Gastrocnemius medialis (tissue), 4 donors: ENCODE results near the gene RMND1.

ENCODE experiments used
- POLR2A ChIP-seq, 2 donors: fragments of 450-650 bp; IDR thresholded peaks; one replicate each; pipeline ENCODE4 v1.6.1; 2017; ENCODE audit warnings: antibody characterized with exemption in 2 of 2, mild to moderate bottlenecking in 2 of 2, moderate library complexity in 2 of 2
- TF ChIP-seq, protein P1 (sequence below), 5 experiments: fragments of 450-650 bp in 3 of 5; fragments of 200-600 bp in 2 of 5; sonication (generic) in 2 of 5; IDR thresholded peaks in 4 of 5; conservative IDR thresholded peaks in 1 of 5; 1 replicate in 4 of 5; 2 replicates in 1 of 5; pipeline ENCODE4 v1.5.1; 2016 to 2019; ENCODE audit warnings: antibody characterized with exemption in 5 of 5, mild to moderate bottlenecking in 3 of 5, moderate library complexity in 3 of 5

DNA sequence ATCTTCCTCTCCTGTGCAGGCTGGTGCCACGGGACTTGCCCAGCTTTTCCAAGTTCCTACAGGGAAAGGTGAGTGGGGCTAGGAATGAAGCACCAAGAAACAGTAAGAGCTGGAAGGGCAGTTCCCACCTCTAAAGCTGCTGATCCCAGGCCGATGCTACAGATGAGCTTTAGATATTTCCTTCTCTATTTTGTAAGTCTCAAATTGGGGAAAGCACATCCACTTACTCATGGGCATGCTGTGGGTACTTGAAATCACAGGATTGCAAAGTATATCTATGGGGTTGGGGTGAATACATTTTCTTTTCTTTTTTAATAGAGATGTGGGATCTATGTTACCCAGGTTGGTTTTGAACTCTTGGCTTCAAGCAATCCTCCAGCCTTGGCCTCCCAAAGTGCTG is 63.7 kb downstream of the RMND1 start:
- TF ChIP-seq, protein P1, sequence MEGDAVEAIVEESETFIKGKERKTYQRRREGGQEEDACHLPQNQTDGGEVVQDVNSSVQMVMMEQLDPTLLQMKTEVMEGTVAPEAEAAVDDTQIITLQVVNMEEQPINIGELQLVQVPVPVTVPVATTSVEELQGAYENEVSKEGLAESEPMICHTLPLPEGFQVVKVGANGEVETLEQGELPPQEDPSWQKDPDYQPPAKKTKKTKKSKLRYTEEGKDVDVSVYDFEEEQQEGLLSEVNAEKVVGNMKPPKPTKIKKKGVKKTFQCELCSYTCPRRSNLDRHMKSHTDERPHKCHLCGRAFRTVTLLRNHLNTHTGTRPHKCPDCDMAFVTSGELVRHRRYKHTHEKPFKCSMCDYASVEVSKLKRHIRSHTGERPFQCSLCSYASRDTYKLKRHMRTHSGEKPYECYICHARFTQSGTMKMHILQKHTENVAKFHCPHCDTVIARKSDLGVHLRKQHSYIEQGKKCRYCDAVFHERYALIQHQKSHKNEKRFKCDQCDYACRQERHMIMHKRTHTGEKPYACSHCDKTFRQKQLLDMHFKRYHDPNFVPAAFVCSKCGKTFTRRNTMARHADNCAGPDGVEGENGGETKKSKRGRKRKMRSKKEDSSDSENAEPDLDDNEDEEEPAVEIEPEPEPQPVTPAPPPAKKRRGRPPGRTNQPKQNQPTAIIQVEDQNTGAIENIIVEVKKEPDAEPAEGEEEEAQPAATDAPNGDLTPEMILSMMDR (IDR thresholded peaks at IDR 0.05 in 4 of 5, conservative IDR thresholded peaks at IDR 0.05 in 1 of 5): no peak
- no peak for TF ChIP-seq POLR2A (IDR thresholded peaks at IDR 0.05)
